ENCODE results near the gene ZNF518B.

GRCh38 chr4:10480616-10481015, 23.4 kb upstream of the ZNF518B start:
- no peak for TF ChIP-seq CTCF (IDR thresholded peaks at IDR 0.05)
- no peak for TF ChIP-seq POLR2AphosphoS5 (IDR thresholded peaks at IDR 0.05)

Measured in breast epithelium (tissue), 3 donors.